Stimulated activated memory B cell treated with anti-CD40 and anti-IgM and Interleukin-4, amounts not matched to agents 10 μg/mL and 1 μg/mL and 100 μg/mL, for 72 hours (primary cell): Measurements from ENCODE around the gene TMEM151B.
A peak's percentile ranks its signal among the peaks of the same experiment; 100 is the strongest.
"Not testable (repeated sequence)": the region's sequence is repeated elsewhere in the genome, so short reads cannot be mapped to it uniquely, and the experiment has no call there.

Experiments used
- ATAC-seq: fragments of 150-1000 bp; cut with Tn5 transposase; 2 replicates; pipeline ENCODE4 v1.10.0; 2021
- H3K27ac Mint-ChIP-seq: one replicate; pipeline ENCODE4 v1.8.0; 2022; ENCODE audit warnings: mild to moderate bottlenecking, mixed read lengths
- H3K27me3 Mint-ChIP-seq: one replicate; pipeline ENCODE4 v1.8.0; 2022; ENCODE audit warnings: mixed read lengths
- H3K36me3 Mint-ChIP-seq: one replicate; pipeline ENCODE4 v1.8.0; 2022; ENCODE audit warnings: mixed read lengths
- H3K4me1 Mint-ChIP-seq: one replicate; pipeline ENCODE4 v1.8.0; 2022; ENCODE audit warnings: mixed read lengths
- H3K4me3 Mint-ChIP-seq: one replicate; pipeline ENCODE4 v1.8.0; 2022; ENCODE audit warnings: mild to moderate bottlenecking, moderate library complexity, mixed read lengths
- H3K9me3 Mint-ChIP-seq: one replicate; pipeline ENCODE4 v1.8.0; 2022; ENCODE audit warnings: mixed read lengths

The TMEM151B gene

GRCh38 chr6:44309092-44309491, 38.8 kb downstream of the TMEM151B start:
- H3K4me1 Mint-ChIP-seq = peaks cover 20% of the 10 kb centered on the region
- no peak for ATAC-seq
- no peak overlapping the region for H3K4me3 Mint-ChIP-seq
- no peaks in the 10 kb centered on the region for H3K9me3 Mint-ChIP-seq
- H3K27me3 Mint-ChIP-seq = no peaks in the 10 kb centered on the region
- no peak overlapping the region for H3K27ac Mint-ChIP-seq
- H3K36me3 Mint-ChIP-seq = peaks cover 57% of the 10 kb centered on the region

DNA sequence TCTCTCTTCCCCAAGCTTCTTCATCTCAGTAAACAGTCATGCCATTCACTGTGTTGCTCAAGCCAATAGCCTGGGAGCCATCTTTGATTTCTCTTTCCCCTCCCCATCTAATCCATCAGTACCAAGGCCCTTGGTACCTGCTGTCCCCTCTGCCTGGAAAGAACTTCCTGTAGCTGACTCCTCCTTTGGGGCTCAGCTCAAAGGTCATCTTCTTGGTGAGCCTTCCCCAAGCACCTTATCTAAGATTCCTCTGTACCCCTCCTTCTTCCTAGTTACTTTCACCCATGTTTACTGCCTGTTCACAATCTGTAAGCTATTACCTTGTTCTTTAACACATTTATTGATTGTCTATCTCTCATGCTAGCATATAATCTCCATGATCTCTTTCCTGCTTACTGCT, 39.4 kb downstream of the TMEM151B start:
- no peaks in the 10 kb centered on the region for H3K9me3 Mint-ChIP-seq
- no peak overlapping the region for H3K27ac Mint-ChIP-seq
- no peak overlapping the region for H3K4me3 Mint-ChIP-seq
- no peaks in the 10 kb centered on the region for H3K27me3 Mint-ChIP-seq
- H3K36me3 Mint-ChIP-seq = peaks cover 51% of the 10 kb centered on the region
- peaks cover 20% of the 10 kb centered on the region for H3K4me1 Mint-ChIP-seq
- ATAC-seq = no peak

- no peak overlapping the region for H3K4me3 Mint-ChIP-seq
- H3K27me3 Mint-ChIP-seq = no peaks in the 10 kb centered on the region
- peaks cover 45% of the 10 kb centered on the region for H3K36me3 Mint-ChIP-seq
- no peak overlapping the region for H3K27ac Mint-ChIP-seq
- peaks cover 20% of the 10 kb centered on the region for H3K4me1 Mint-ChIP-seq
- no peaks in the 10 kb centered on the region for H3K9me3 Mint-ChIP-seq
- no peak for ATAC-seq
Measured at GRCh38 chr6:44310241-44310640, 40.0 kb downstream of the TMEM151B start.

DNA sequence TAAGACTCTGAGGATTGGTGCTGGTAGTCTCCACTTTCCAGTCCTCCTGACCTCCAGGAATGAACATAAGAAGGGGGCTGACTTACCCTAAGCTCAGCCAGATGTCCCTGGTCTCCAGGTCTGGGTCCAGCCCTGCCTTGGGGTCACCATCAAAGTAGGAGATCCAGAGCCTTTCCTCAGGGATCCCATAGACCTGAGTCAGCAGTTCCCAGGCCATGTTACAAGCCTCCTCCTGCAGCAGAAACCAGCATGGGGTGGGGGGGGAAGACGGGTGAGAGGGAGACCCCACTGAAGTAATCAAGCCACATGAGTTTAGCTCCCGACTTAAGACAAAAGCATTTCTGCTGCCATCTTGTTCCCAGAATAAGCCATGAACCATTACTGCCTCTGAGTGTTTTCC, 41.1 kb downstream of the TMEM151B start:
- Mint-ChIP-seq H3K27ac (no peak overlapping the region), H3K4me1 (peaks cover 20% of the 10 kb centered on the region), H3K27me3 (no peaks in the 10 kb centered on the region), H3K4me3 (no peak overlapping the region), H3K9me3 (no peaks in the 10 kb centered on the region), H3K36me3 (peaks cover 35% of the 10 kb centered on the region)
- ATAC-seq = no peak

- H3K27me3 Mint-ChIP-seq = no peaks in the 10 kb centered on the region
- no peaks in the 10 kb centered on the region for H3K9me3 Mint-ChIP-seq
- ATAC-seq = no peak
- H3K4me3 Mint-ChIP-seq = peak overlapping the region; percentile 91
- H3K36me3 Mint-ChIP-seq = peaks cover 33% of the 10 kb centered on the region
- peaks cover 20% of the 10 kb centered on the region for H3K4me1 Mint-ChIP-seq
- no peak overlapping the region for H3K27ac Mint-ChIP-seq
Measured at GRCh38 chr6:44311767-44312166, 41.5 kb downstream of the TMEM151B start.

GRCh38 chr6:44312901-44313788, 42.9 kb downstream of the TMEM151B start, which contains the start of gene AARS2:
Gene AARS2 (minus strand): TSS chr6:44313347. CDS start chr6:44313323, 24 bp downstream.
- Mint-ChIP-seq H3K9me3 (no peaks in the 10 kb centered on the region), H3K4me1 (peaks cover 20% of the 10 kb centered on the region), H3K4me3 (peak within 1 kb of the TSS; percentile 91), H3K36me3 (peaks cover 21% of the 10 kb centered on the region), H3K27ac (peak within 1 kb of the TSS; percentile 97), H3K27me3 (peaks cover 11% of the 10 kb centered on the region)
- peak; percentile 94 for ATAC-seq

GRCh38 chr6:44314657-44315056, 44.4 kb downstream of the TMEM151B start:
- peaks cover 20% of the 10 kb centered on the region for H3K4me1 Mint-ChIP-seq
- peaks cover 26% of the 10 kb centered on the region for H3K27me3 Mint-ChIP-seq
- not testable (repeated sequence) for H3K4me3 Mint-ChIP-seq, H3K27ac Mint-ChIP-seq, ATAC-seq, H3K36me3 Mint-ChIP-seq, H3K9me3 Mint-ChIP-seq

DNA sequence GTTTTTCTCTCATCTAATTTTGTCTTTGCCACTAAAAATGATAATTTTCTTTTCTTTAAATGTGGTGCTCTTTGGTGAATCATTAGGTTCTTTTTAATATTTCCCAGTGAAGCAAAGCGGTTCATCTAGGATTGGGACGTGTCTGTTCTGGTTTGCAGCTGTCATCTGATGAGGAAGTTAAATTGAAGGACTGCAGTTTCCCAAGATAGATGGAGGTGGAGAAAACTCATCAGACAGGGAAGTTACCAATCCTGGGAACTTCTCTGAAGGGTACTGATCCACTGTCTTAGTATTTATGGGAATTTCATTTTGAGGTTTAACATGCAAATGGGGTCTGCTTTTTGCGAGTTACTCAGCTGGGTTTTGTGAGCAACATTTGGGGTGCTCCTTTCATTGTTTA, 45.3 kb downstream of the TMEM151B start:
- Mint-ChIP-seq H3K4me1 (peaks cover 20% of the 10 kb centered on the region), H3K27ac (no peak overlapping the region), H3K9me3 (no peaks in the 10 kb centered on the region), H3K4me3 (no peak overlapping the region), H3K36me3 (peaks cover under 1% of the 10 kb centered on the region), H3K27me3 (peaks cover 34% of the 10 kb centered on the region)
- no peak for ATAC-seq

- H3K4me1 Mint-ChIP-seq = peaks cover 20% of the 10 kb centered on the region
- no peak for ATAC-seq
- no peak overlapping the region for H3K27ac Mint-ChIP-seq
- no peaks in the 10 kb centered on the region for H3K9me3 Mint-ChIP-seq
- H3K4me3 Mint-ChIP-seq = no peak overlapping the region
- H3K36me3 Mint-ChIP-seq = no peaks in the 10 kb centered on the region
- H3K27me3 Mint-ChIP-seq = peaks cover 39% of the 10 kb centered on the region
Measured at GRCh38 chr6:44315951-44316350, 45.7 kb downstream of the TMEM151B start.

- H3K36me3 Mint-ChIP-seq = no peaks in the 10 kb centered on the region
- H3K4me1 Mint-ChIP-seq = peaks cover 20% of the 10 kb centered on the region
- peaks cover 43% of the 10 kb centered on the region for H3K27me3 Mint-ChIP-seq
- ATAC-seq = no peak
- no peak overlapping the region for H3K4me3 Mint-ChIP-seq
- no peak overlapping the region for H3K27ac Mint-ChIP-seq
- H3K9me3 Mint-ChIP-seq = no peaks in the 10 kb centered on the region
Measured at GRCh38 chr6:44316481-44316880, 46.2 kb downstream of the TMEM151B start.

DNA sequence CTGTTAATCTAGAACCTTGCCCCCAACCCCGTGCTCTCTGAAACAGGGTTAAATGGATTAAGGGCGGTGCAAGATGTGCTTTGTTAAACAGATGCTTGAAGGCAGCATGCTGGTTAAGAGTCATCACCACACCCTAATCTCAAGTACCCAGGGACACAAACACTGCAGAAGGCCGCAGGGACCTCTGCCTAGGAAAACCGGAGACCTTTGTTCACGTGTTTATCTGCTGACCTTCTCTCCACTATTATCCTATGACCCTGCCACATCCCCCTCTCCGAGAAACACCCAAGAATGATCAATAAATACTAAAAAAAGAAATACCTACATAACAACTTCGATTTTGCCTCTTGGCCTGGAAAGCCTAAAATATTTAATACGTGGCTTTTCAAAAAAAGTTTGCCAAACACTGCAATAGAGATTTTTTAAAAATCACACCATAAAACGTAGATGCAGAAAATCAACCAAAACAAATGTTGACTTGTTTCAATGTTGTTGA, 46.9 kb downstream of the TMEM151B start:
- not testable (repeated sequence) for H3K27ac Mint-ChIP-seq, H3K36me3 Mint-ChIP-seq, H3K9me3 Mint-ChIP-seq, ATAC-seq, H3K4me3 Mint-ChIP-seq
- peaks cover 14% of the 10 kb centered on the region for H3K4me1 Mint-ChIP-seq
- peaks cover 43% of the 10 kb centered on the region for H3K27me3 Mint-ChIP-seq

DNA sequence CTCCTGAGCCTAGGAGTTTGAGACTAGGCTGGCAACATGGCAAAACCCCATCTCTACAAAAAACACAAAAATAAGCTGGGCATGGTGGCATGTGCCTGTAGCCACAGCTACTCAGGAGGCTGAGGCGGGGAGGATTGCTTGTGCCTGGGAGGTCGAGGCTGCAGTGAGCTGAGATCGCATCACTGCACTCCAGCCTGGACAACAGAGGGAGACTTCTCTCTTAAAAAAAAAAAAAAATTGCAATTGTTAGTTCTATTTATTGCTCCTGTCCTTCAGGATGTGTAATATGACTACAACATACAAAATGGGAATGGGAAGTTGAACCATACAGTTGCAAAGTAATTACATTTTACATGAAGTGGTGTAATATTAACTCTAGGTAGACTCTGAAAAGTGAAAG, 51.0 kb downstream of the TMEM151B start:
- H3K9me3 Mint-ChIP-seq = no peaks in the 10 kb centered on the region
- no peak for ATAC-seq

GRCh38 chr6:44327096-44327495, 56.8 kb downstream of the TMEM151B start:
- no peak for ATAC-seq
- Mint-ChIP-seq H3K4me3 (no peak overlapping the region), H3K36me3 (no peaks in the 10 kb centered on the region), H3K9me3 (no peaks in the 10 kb centered on the region), H3K27me3 (peaks cover 33% of the 10 kb centered on the region), H3K27ac (no peak overlapping the region), H3K4me1 (no peaks in the 10 kb centered on the region)

More for the DNA sequence above, 51.0 kb downstream of the TMEM151B start:
- no peaks in the 10 kb centered on the region for H3K4me1 Mint-ChIP-seq
- H3K27ac Mint-ChIP-seq = no peak overlapping the region
- no peak overlapping the region for H3K4me3 Mint-ChIP-seq
- peaks cover 43% of the 10 kb centered on the region for H3K27me3 Mint-ChIP-seq
- no peaks in the 10 kb centered on the region for H3K36me3 Mint-ChIP-seq

GRCh38 chr6:44327760-44328159, 57.5 kb downstream of the TMEM151B start:
- ATAC-seq = no peak
- H3K27ac Mint-ChIP-seq = no peak overlapping the region
- H3K4me3 Mint-ChIP-seq = no peak overlapping the region
- no peaks in the 10 kb centered on the region for H3K36me3 Mint-ChIP-seq
- H3K4me1 Mint-ChIP-seq = no peaks in the 10 kb centered on the region
- H3K9me3 Mint-ChIP-seq = no peaks in the 10 kb centered on the region
- H3K27me3 Mint-ChIP-seq = peaks cover 39% of the 10 kb centered on the region

GRCh38 chr6:44328203-44328602, 58.0 kb downstream of the TMEM151B start:
- peaks cover 41% of the 10 kb centered on the region for H3K27me3 Mint-ChIP-seq
- H3K4me1 Mint-ChIP-seq, H3K9me3 Mint-ChIP-seq, ATAC-seq, H3K36me3 Mint-ChIP-seq, H3K4me3 Mint-ChIP-seq, H3K27ac Mint-ChIP-seq: not testable (repeated sequence)

DNA sequence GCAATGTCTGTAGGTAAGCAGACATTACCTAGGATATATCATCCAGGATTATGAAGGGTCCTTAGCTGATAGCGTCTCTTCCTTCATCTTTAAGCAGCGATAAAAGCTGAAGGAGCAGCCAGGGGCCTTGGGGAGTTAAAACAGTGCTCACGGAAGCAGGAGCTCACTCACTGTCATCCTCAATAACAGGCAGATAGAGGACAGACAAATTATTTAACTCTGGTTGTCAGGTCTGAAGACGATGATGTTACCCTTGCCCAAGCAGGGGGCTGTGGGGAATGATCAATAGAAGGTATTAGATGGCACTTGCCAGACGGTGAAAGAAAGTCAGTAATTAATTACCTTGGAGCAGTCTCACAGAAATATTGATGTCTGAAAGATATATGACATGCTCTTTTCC, 59.6 kb downstream of the TMEM151B start:
- no peaks in the 10 kb centered on the region for H3K9me3 Mint-ChIP-seq
- no peaks in the 10 kb centered on the region for H3K4me1 Mint-ChIP-seq
- H3K4me3 Mint-ChIP-seq = no peak overlapping the region
- H3K36me3 Mint-ChIP-seq = no peaks in the 10 kb centered on the region
- peaks cover 41% of the 10 kb centered on the region for H3K27me3 Mint-ChIP-seq
- ATAC-seq = no peak
- H3K27ac Mint-ChIP-seq = no peak overlapping the region
